Measurements from ENCODE around the gene EBF4.

The EBF4 gene

GRCh38 chr20:2745060-2745910 lies 52.7 kb downstream of the EBF4 start:
- no peak overlapping the region for H3K4me3 ChIP-seq (ENCODE audit: low read depth, low read length)
- no peak overlapping the region for H2AFZ ChIP-seq
- no peak overlapping the region for H3K4me2 ChIP-seq (ENCODE audit: low read length)
- no peak overlapping the region for H3K9ac ChIP-seq
- no peaks in the 10 kb centered on the region for H3K9me3 ChIP-seq (ENCODE audit: control insufficient read depth, low read length)
- H3K27ac ChIP-seq: no peak overlapping the region
- H3K36me3 ChIP-seq (ENCODE audit: control insufficient read depth, insufficient read depth, low read length): no peaks in the 10 kb centered on the region
- no peak for TF ChIP-seq CTCF (IDR thresholded peaks at IDR 0.05)
- no peaks in the 10 kb centered on the region for H3K27me3 ChIP-seq (ENCODE audit: control insufficient read depth, insufficient read depth, low read length)
- no peaks in the 10 kb centered on the region for H3K79me2 ChIP-seq
- peaks cover 3% of the 10 kb centered on the region for H3K4me1 ChIP-seq

- Histone ChIP-seq H3K4me3 (ENCODE audit: low read depth, low read length) (no peak overlapping the region), H3K27ac (no peak overlapping the region), H3K36me3 (ENCODE audit: control insufficient read depth, insufficient read depth, low read length) (no peaks in the 10 kb centered on the region), H3K9me3 (ENCODE audit: control insufficient read depth, low read length) (no peaks in the 10 kb centered on the region), H3K4me1 (peaks cover 3% of the 10 kb centered on the region), H3K9ac (no peak overlapping the region), H2AFZ (no peak overlapping the region), H3K27me3 (ENCODE audit: control insufficient read depth, insufficient read depth, low read length) (no peaks in the 10 kb centered on the region), H3K79me2 (no peaks in the 10 kb centered on the region), H3K4me2 (ENCODE audit: low read length) (no peak overlapping the region)
- TF ChIP-seq CTCF (IDR thresholded peaks at IDR 0.05): no peak
Measured at GRCh38 chr20:2745936-2746635, 53.5 kb downstream of the EBF4 start.

GRCh38 chr20:2746636-2747265 lies 54.2 kb downstream of the EBF4 start:
- Histone ChIP-seq H3K4me3 (ENCODE audit: low read depth, low read length) (no peak overlapping the region), H3K27me3 (ENCODE audit: control insufficient read depth, insufficient read depth, low read length) (no peaks in the 10 kb centered on the region), H3K4me2 (ENCODE audit: low read length) (no peak overlapping the region), H3K9me3 (ENCODE audit: control insufficient read depth, low read length) (no peaks in the 10 kb centered on the region), H3K27ac (no peak overlapping the region), H3K9ac (no peak overlapping the region), H3K36me3 (ENCODE audit: control insufficient read depth, insufficient read depth, low read length) (no peaks in the 10 kb centered on the region), H3K4me1 (peaks cover 3% of the 10 kb centered on the region), H2AFZ (no peak overlapping the region), H3K79me2 (no peaks in the 10 kb centered on the region)
- TF ChIP-seq CTCF (IDR thresholded peaks at IDR 0.05): no peak

- Histone ChIP-seq H3K4me3 (ENCODE audit: low read depth, low read length) (no peak overlapping the region), H3K27ac (no peak overlapping the region), H3K36me3 (ENCODE audit: control insufficient read depth, insufficient read depth, low read length) (no peaks in the 10 kb centered on the region), H3K9ac (no peak overlapping the region), H3K4me1 (peaks cover 6% of the 10 kb centered on the region), H3K27me3 (ENCODE audit: control insufficient read depth, insufficient read depth, low read length) (no peaks in the 10 kb centered on the region), H2AFZ (no peak overlapping the region), H3K9me3 (ENCODE audit: control insufficient read depth, low read length) (no peaks in the 10 kb centered on the region), H3K4me2 (ENCODE audit: low read length) (no peak overlapping the region), H3K79me2 (no peaks in the 10 kb centered on the region)
- TF ChIP-seq CTCF (IDR thresholded peaks at IDR 0.05): no peak
Measured at GRCh38 chr20:2747676-2748235, 55.2 kb downstream of the EBF4 start.
